NB4 (cell line): ENCODE results near the gene GPR107.

Experiments used
- CTCF ChIP-seq: IDR thresholded peaks from one replicate; pipeline ENCODE4 v1.5.1; 2012; ENCODE audit warnings: low read depth, low read length
- POLR2A ChIP-seq: IDR thresholded peaks from 2 replicates; pipeline ENCODE4 v1.6.1; 2011; ENCODE audit warnings: mild to moderate bottlenecking; ENCODE audit not compliant: insufficient read length; ENCODE audit errors: extremely low read depth

- TF ChIP-seq CTCF (no peak), POLR2A (no peak)
Measured at GRCh38 chr9:130050462-130050861, 3.2 kb upstream of the GPR107 start.
